Neural progenitor cell (in vitro differentiated cells): ENCODE data around the gene RNF128. TPM values are rescaled to one million over a fixed set of nuclear protein-coding genes. Genes with fewer than 3 reads are reported as not detected.
A peak's percentile ranks its signal among the peaks of the same experiment; 100 is the strongest.

ENCODE experiments used
- DNase-seq: peaks from one replicate; pipeline ENCODE4 v3.0.0-alpha.2; 2016; ENCODE audit warnings: low spot score
- H2AFZ ChIP-seq: fragments of 200-600 bp; sonication (generic); replicated peaks from 2 replicates; pipeline ENCODE4 v1.6.1; 2016; ENCODE audit warnings: antibody characterized with exemption
- H3F3A ChIP-seq: fragments of 200-600 bp; sonication (generic); 2 replicates; pipeline ENCODE4 v1.6.1; 2016; ENCODE audit warnings: antibody characterized with exemption, low read depth
- H3K27ac ChIP-seq: fragments of 200-600 bp; sonication (generic); 2 replicates; pipeline ENCODE4 v1.5.1; 2016; ENCODE audit warnings: mild to moderate bottlenecking
- H3K27me3 ChIP-seq: fragments of 200-600 bp; sonication (generic); 2 replicates; pipeline ENCODE4 v1.6.1; 2016; ENCODE audit warnings: mild to moderate bottlenecking, moderate library complexity
- H3K36me3 ChIP-seq: fragments of 200-600 bp; sonication (generic); 2 replicates; pipeline ENCODE4 v1.5.1; 2016
- H3K4me1 ChIP-seq: fragments of 200-600 bp; sonication (generic); 2 replicates; pipeline ENCODE4 v1.6.1; 2016; ENCODE audit warnings: mixed run types
- H3K4me2 ChIP-seq: fragments of 200-600 bp; sonication (generic); 2 replicates; pipeline ENCODE4 v1.6.1; 2016
- H3K4me3 ChIP-seq: fragments of 200-600 bp; sonication (generic); 2 replicates; pipeline ENCODE4 v1.5.1; 2016
- H3K79me2 ChIP-seq: fragments of 200-600 bp; sonication (generic); 2 replicates; pipeline ENCODE4 v1.6.1; 2016; ENCODE audit warnings: low read depth
- H3K9ac ChIP-seq: fragments of 200-600 bp; sonication (generic); 2 replicates; pipeline ENCODE4 v1.6.1; 2016
- H3K9me3 ChIP-seq: fragments of 200-600 bp; sonication (generic); 2 replicates; pipeline ENCODE4 v1.5.1; 2016; ENCODE audit warnings: low read depth
- H4K20me1 ChIP-seq: fragments of 200-600 bp; sonication (generic); 2 replicates; pipeline ENCODE4 v1.6.1; 2016; ENCODE audit warnings: low read depth
- H3K27ac Mint-ChIP-seq: 3 replicates; pipeline ENCODE4 v1.8.0; 2021; ENCODE audit warnings: mixed read lengths
- H3K27me3 Mint-ChIP-seq: 2 replicates; pipeline ENCODE4 v1.8.0; 2022; ENCODE audit warnings: low read depth, mild to moderate bottlenecking, inconsistent platforms, moderate library complexity, mixed read lengths; ENCODE audit not compliant: insufficient read depth
- H3K36me3 Mint-ChIP-seq: 3 replicates; pipeline ENCODE4 v1.8.0; 2021; ENCODE audit warnings: mixed read lengths
- H3K4me1 Mint-ChIP-seq: 3 replicates; pipeline ENCODE4 v1.8.0; 2021; ENCODE audit warnings: mixed read lengths
- H3K4me3 Mint-ChIP-seq: 3 replicates; pipeline ENCODE4 v1.8.0; 2021; ENCODE audit warnings: mild to moderate bottlenecking, moderate library complexity, mixed read lengths
- H3K9me3 Mint-ChIP-seq: 3 replicates; pipeline ENCODE4 v1.8.0; 2020; ENCODE audit warnings: mixed read lengths
- EZH2 ChIP-seq: fragments of 200-600 bp; sonication (generic); IDR thresholded peaks from 2 replicates; pipeline ENCODE4 v1.6.1; 2017; ENCODE audit warnings: antibody characterized with exemption, mild to moderate bottlenecking, moderate library complexity
- EZH2phosphoT487 ChIP-seq: fragments of 200-600 bp; sonication (generic); IDR thresholded peaks from 2 replicates; pipeline ENCODE4 v1.6.1; 2017; ENCODE audit warnings: antibody characterized with exemption
- total RNA-seq: library from RNA; depleted of rRNA; stranded (reverse); fragments of >200 nt; gene quantifications from 2 replicates; pipeline ENCODE4 v1.2.3, GENCODE V29; 2015; ENCODE audit warnings: low replicate concordance
- TF ChIP-seq, protein P1 (sequence below): fragments of 200-600 bp; sonication (generic); IDR thresholded peaks from 2 replicates; pipeline ENCODE4 v1.5.1; 2017; ENCODE audit warnings: antibody characterized with exemption, mild to moderate bottlenecking

RNF128 gene
- total RNA-seq, 1 donor from 2014 or later: not detected

DNA sequence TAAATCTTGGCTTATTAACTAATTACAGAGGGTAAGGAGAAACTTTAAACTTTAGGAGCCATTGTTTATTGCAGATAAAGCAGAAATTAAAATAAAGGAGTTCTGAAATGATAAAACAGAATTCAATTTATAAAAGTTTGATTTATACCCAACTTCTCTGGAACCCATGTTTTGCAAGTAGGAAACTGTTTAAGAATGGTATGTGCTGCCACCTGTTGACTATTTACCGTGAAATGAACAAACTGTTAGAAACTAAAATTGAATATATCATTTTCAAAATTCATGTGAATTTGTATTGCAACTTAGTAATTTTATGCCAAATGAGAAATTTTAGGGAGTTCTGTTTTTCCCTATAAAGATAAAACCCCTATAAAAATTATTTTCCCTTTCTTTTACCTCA lies 65.0 kb downstream of the RNF128 start:
- H3K79me2 ChIP-seq: no peaks in the 10 kb centered on the region
- H3K4me3 Mint-ChIP-seq: no peak overlapping the region
- H3K4me2 ChIP-seq: no peak overlapping the region
- H3K27me3 ChIP-seq: no peaks in the 10 kb centered on the region
- no peak for DNase-seq
- H3K9ac ChIP-seq: no peak overlapping the region
- TF ChIP-seq EZH2: no peak
- TF ChIP-seq, protein P1, sequence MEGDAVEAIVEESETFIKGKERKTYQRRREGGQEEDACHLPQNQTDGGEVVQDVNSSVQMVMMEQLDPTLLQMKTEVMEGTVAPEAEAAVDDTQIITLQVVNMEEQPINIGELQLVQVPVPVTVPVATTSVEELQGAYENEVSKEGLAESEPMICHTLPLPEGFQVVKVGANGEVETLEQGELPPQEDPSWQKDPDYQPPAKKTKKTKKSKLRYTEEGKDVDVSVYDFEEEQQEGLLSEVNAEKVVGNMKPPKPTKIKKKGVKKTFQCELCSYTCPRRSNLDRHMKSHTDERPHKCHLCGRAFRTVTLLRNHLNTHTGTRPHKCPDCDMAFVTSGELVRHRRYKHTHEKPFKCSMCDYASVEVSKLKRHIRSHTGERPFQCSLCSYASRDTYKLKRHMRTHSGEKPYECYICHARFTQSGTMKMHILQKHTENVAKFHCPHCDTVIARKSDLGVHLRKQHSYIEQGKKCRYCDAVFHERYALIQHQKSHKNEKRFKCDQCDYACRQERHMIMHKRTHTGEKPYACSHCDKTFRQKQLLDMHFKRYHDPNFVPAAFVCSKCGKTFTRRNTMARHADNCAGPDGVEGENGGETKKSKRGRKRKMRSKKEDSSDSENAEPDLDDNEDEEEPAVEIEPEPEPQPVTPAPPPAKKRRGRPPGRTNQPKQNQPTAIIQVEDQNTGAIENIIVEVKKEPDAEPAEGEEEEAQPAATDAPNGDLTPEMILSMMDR: peak; percentile 50
- H2AFZ ChIP-seq: no peak overlapping the region
- H3K9me3 ChIP-seq: no peaks in the 10 kb centered on the region
- H3K27me3 Mint-ChIP-seq: peaks cover 2% of the 10 kb centered on the region
- no peaks in the 10 kb centered on the region for H3K36me3 ChIP-seq
- H3K27ac ChIP-seq: no peak overlapping the region
- H3K4me1 ChIP-seq: no peaks in the 10 kb centered on the region
- no peaks in the 10 kb centered on the region for H4K20me1 ChIP-seq
- H3K4me1 Mint-ChIP-seq: no peaks in the 10 kb centered on the region
- no peaks in the 10 kb centered on the region for H3K9me3 Mint-ChIP-seq
- H3F3A ChIP-seq: peaks cover 7% of the 10 kb centered on the region
- no peaks in the 10 kb centered on the region for H3K36me3 Mint-ChIP-seq
- H3K27ac Mint-ChIP-seq: no peak overlapping the region
- H3K4me3 ChIP-seq: no peak overlapping the region

DNA sequence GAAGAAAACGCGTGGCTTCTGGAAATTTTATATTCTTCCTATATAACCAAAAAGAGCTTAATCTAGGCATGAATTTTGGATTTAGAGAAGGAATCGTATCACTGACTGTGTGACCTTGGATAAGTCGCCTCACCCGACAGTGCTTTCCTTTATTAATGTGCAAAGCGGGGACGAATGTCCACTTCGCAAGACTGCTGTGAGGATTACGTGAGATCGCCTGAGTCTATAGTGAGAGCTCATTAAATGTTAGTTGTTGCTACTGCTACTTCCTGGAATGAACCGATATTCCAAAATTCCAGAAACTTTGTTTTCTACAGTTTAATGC lies 75.5 kb downstream of the RNF128 start:
- peak; percentile 1 for DNase-seq
- H3F3A ChIP-seq: no peaks in the 10 kb centered on the region
- Mint-ChIP-seq H3K4me3 (peak overlapping the region; percentile 99), H3K4me1 (no peaks in the 10 kb centered on the region), H3K27me3 (peaks cover 18% of the 10 kb centered on the region), H3K9me3 (no peaks in the 10 kb centered on the region), H3K36me3 (no peaks in the 10 kb centered on the region), H3K27ac (no peak overlapping the region)
- H3K9ac ChIP-seq: no peak overlapping the region
- H2AFZ ChIP-seq: peak overlapping the region; percentile 88
- H3K27ac ChIP-seq: no peak overlapping the region
- peaks cover 51% of the 10 kb centered on the region for H3K27me3 ChIP-seq
- TF ChIP-seq EZH2 (no peak), EZH2phosphoT487 (no peak)
- TF ChIP-seq, protein P1: no peak
- no peaks in the 10 kb centered on the region for H3K9me3 ChIP-seq
- H3K4me3 ChIP-seq: peak overlapping the region; percentile 65
- no peaks in the 10 kb centered on the region for H3K4me1 ChIP-seq
- H3K36me3 ChIP-seq: no peaks in the 10 kb centered on the region
- H4K20me1 ChIP-seq: no peaks in the 10 kb centered on the region
- no peaks in the 10 kb centered on the region for H3K79me2 ChIP-seq
- peak overlapping the region; percentile 77 for H3K4me2 ChIP-seq

DNA sequence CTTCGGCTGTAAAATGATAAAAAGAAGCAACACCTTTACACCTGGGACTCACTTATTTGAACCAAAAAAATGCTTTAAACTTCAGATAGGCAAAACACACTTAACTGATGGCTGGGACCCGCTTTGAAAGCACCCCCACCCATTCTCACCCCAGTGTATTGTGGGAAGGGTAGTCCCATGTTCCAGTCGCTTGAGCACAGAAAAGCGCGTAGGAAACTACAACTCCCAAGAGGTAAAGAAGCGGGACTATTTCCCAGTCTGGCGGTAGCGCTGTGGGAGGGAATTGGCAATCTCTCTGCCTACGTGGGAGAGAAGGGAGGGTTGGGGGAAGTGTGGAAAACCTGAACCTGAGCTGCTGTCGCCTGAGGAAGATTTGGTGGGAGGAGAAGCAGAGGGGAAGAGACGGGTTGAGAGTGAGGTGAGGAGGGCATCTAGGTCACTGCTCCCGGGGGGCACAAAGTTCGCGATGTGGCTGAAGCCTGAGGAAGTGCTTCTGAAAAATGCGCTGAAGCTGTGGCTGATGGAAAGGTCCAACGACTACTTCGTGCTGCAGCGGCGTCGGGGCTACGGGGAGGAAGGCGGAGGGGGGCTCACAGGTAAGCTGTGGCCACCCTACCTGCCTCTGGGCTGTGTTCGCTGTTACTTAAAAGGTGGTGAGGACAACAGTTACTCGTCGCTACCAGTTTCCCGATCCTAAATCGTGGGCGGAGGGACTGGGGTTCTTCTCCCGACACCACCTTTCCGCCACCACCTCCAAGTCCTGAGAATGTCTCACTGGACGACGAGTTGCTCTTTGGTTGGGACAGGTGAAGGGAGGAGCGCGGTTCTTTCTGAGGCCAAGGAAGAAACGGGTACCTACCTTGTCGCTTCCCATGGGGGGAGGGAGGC lies 76.1 kb downstream of the RNF128 start, which contains the start of gene TBC1D8B:
TSS of gene TBC1D8B (plus strand) at position 286 of the 888 bp plus-strand sequence. CDS start at position 467, 181 bp downstream.
- Histone ChIP-seq H3K36me3 (no peaks in the 10 kb centered on the region), H3K9me3 (no peaks in the 10 kb centered on the region), H3K27me3 (peaks cover 51% of the 10 kb centered on the region), H3K27ac (no peak within 1 kb of the TSS), H3K4me2 (peak within 1 kb of the TSS; percentile 77), H3F3A (no peaks in the 10 kb centered on the region), H2AFZ (peak within 1 kb of the TSS; percentile 88), H3K4me3 (peak within 1 kb of the TSS; percentile 65), H3K4me1 (no peaks in the 10 kb centered on the region), H4K20me1 (no peaks in the 10 kb centered on the region), H3K79me2 (no peaks in the 10 kb centered on the region), H3K9ac (no peak within 1 kb of the TSS)
- TF ChIP-seq EZH2 (no peak), EZH2phosphoT487 (peak; percentile 18)
- peak; percentile 83 for DNase-seq
- peaks cover 18% of the 10 kb centered on the region for H3K27me3 Mint-ChIP-seq
- H3K27ac Mint-ChIP-seq: peak within 1 kb of the TSS; percentile 72
- H3K36me3 Mint-ChIP-seq: no peaks in the 10 kb centered on the region
- H3K4me1 Mint-ChIP-seq: no peaks in the 10 kb centered on the region
- H3K4me3 Mint-ChIP-seq: peak within 1 kb of the TSS; percentile 99
- no peaks in the 10 kb centered on the region for H3K9me3 Mint-ChIP-seq
